Astrocyte (in vitro differentiated cells and primary cell): ENCODE results near the gene LYSMD3. TPM values are rescaled to one million over a fixed set of nuclear protein-coding genes. Genes with fewer than 3 reads are reported as not detected.

ENCODE experiments used
- DNase-seq: peaks from one replicate; pipeline ENCODE4 v3.0.0-alpha.2; 2010; ENCODE audit warnings: low read depth
- FAIRE-seq: peaks from 2 replicates; lab custom pipeline; 2011; peaks lifted over from hg19 to GRCh38; lab: Jason Lieb, UNC
- H2AFZ ChIP-seq: 2 replicates; pipeline ENCODE4 v1.6.0; 2012; ENCODE audit warnings: low read depth, low read length, inconsistent platforms
- H3K27ac ChIP-seq: 2 replicates; pipeline ENCODE4 v1.5.1; 2011; ENCODE audit warnings: low read depth, low read length, inconsistent platforms
- H3K27me3 ChIP-seq: 2 replicates; pipeline ENCODE4 v1.6.0; 2011; ENCODE audit warnings: low read length, inconsistent platforms; ENCODE audit not compliant: insufficient read depth
- H3K36me3 ChIP-seq: 2 replicates; pipeline ENCODE4 v1.5.1; 2011; ENCODE audit warnings: low read length, inconsistent platforms; ENCODE audit not compliant: insufficient read depth
- H3K4me1 ChIP-seq: 2 replicates; pipeline ENCODE4 v1.5.1; 2011; ENCODE audit warnings: low read length, inconsistent platforms; ENCODE audit not compliant: insufficient read depth
- H3K4me2 ChIP-seq: 2 replicates; pipeline ENCODE4 v1.6.0; 2012; ENCODE audit warnings: low read length, inconsistent platforms
- H3K4me3 ChIP-seq: 2 replicates; pipeline ENCODE4 v1.5.1; 2011; ENCODE audit warnings: low read depth, mild to moderate bottlenecking, low read length, inconsistent platforms; ENCODE audit not compliant: insufficient read depth
- H3K79me2 ChIP-seq: 2 replicates; pipeline ENCODE4 v1.6.0; 2012; ENCODE audit warnings: mild to moderate bottlenecking, low read length, inconsistent platforms; ENCODE audit not compliant: insufficient read depth
- H3K9ac ChIP-seq: 2 replicates; pipeline ENCODE4 v1.6.0; 2012; ENCODE audit warnings: mild to moderate bottlenecking, low read length, inconsistent platforms
- H3K9me3 ChIP-seq: 2 replicates; pipeline ENCODE4 v1.5.1; 2012; ENCODE audit warnings: low read depth, mild to moderate bottlenecking, low read length, inconsistent platforms; ENCODE audit not compliant: insufficient read depth
- H4K20me1 ChIP-seq: 2 replicates; pipeline ENCODE4 v1.6.0; 2012; ENCODE audit warnings: low read length, inconsistent platforms; ENCODE audit not compliant: insufficient read depth
- H3K27ac Mint-ChIP-seq: one replicate; pipeline ENCODE4 v1.8.0; 2021; ENCODE audit warnings: mild to moderate bottlenecking, mixed read lengths; ENCODE audit not compliant: unreplicated experiment
- H3K27me3 Mint-ChIP-seq: one replicate; pipeline ENCODE4 v1.8.0; 2021; ENCODE audit warnings: low read depth, mixed read lengths; ENCODE audit not compliant: unreplicated experiment
- H3K36me3 Mint-ChIP-seq: one replicate; pipeline ENCODE4 v1.8.0; 2021; ENCODE audit warnings: low read depth, mixed read lengths; ENCODE audit not compliant: unreplicated experiment
- H3K4me1 Mint-ChIP-seq: one replicate; pipeline ENCODE4 v1.8.0; 2021; ENCODE audit warnings: low read depth, mixed read lengths; ENCODE audit not compliant: unreplicated experiment
- H3K4me3 Mint-ChIP-seq: one replicate; pipeline ENCODE4 v1.8.0; 2021; ENCODE audit warnings: mild to moderate bottlenecking, moderate library complexity, mixed read lengths; ENCODE audit not compliant: unreplicated experiment
- H3K9me3 Mint-ChIP-seq: one replicate; pipeline ENCODE4 v1.8.0; 2021; ENCODE audit warnings: mild to moderate bottlenecking, mixed read lengths; ENCODE audit not compliant: unreplicated experiment
- EZH2 ChIP-seq: IDR thresholded peaks from 2 replicates; pipeline ENCODE4 v1.6.1; 2012; ENCODE audit warnings: mild to moderate bottlenecking, low read length, inconsistent platforms; ENCODE audit not compliant: insufficient read depth
- total RNA-seq: library from RNA; stranded (reverse); gene quantifications from 2 replicates; pipeline ENCODE4 v1.2.1, GENCODE V29; 2021
- TF ChIP-seq, protein P1 (sequence below): IDR thresholded peaks from 2 replicates; pipeline ENCODE4 v1.5.1; 2011; ENCODE audit warnings: low read depth, mild to moderate bottlenecking, inconsistent platforms, low read length, moderate library complexity; ENCODE audit not compliant: insufficient read depth

LYSMD3 gene
- total RNA-seq, 1 donor from 2014 or later = 26.9 TPM

DNA sequence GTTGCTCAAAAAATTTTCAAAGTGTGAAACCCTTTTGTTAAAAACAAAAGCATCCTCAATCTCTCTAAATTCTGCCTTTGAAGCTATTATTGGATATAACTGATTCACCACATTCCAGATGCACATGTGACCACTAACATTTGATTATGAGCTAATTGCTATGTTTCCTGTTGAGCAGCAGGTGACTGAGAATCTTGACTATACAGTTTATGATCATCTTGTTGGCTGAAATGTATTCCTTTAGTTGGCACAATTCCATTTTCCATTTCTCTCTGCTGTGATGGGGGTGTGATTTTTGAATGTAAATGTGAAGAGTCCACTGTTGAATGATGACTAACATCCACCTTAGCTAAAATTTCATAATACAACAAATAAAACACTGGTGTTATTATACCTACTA, 10.7 kb downstream of the LYSMD3 start:
- Mint-ChIP-seq H3K4me3 (peak overlapping the region; percentile 4), H3K27ac (peak overlapping the region; percentile 8), H3K4me1 (peaks cover 10% of the 10 kb centered on the region), H3K9me3 (no peaks in the 10 kb centered on the region), H3K27me3 (no peaks in the 10 kb centered on the region), H3K36me3 (peaks cover 16% of the 10 kb centered on the region)
- H3K4me3 ChIP-seq = no peak overlapping the region
- no peaks in the 10 kb centered on the region for H3K9me3 ChIP-seq
- no peak overlapping the region for H3K9ac ChIP-seq
- FAIRE-seq = no peak
- no peaks in the 10 kb centered on the region for H3K27me3 ChIP-seq
- H3K36me3 ChIP-seq = peaks cover 22% of the 10 kb centered on the region
- peak overlapping the region; percentile 13 for H3K4me2 ChIP-seq
- no peak for TF ChIP-seq EZH2
- TF ChIP-seq, protein P1, sequence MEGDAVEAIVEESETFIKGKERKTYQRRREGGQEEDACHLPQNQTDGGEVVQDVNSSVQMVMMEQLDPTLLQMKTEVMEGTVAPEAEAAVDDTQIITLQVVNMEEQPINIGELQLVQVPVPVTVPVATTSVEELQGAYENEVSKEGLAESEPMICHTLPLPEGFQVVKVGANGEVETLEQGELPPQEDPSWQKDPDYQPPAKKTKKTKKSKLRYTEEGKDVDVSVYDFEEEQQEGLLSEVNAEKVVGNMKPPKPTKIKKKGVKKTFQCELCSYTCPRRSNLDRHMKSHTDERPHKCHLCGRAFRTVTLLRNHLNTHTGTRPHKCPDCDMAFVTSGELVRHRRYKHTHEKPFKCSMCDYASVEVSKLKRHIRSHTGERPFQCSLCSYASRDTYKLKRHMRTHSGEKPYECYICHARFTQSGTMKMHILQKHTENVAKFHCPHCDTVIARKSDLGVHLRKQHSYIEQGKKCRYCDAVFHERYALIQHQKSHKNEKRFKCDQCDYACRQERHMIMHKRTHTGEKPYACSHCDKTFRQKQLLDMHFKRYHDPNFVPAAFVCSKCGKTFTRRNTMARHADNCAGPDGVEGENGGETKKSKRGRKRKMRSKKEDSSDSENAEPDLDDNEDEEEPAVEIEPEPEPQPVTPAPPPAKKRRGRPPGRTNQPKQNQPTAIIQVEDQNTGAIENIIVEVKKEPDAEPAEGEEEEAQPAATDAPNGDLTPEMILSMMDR = no peak
- H2AFZ ChIP-seq = no peak overlapping the region
- peaks cover 4% of the 10 kb centered on the region for H3K4me1 ChIP-seq
- peak; percentile 69 for DNase-seq
- peak overlapping the region; percentile 14 for H3K27ac ChIP-seq
- H3K79me2 ChIP-seq = no peaks in the 10 kb centered on the region
- H4K20me1 ChIP-seq = peaks cover 14% of the 10 kb centered on the region

DNA sequence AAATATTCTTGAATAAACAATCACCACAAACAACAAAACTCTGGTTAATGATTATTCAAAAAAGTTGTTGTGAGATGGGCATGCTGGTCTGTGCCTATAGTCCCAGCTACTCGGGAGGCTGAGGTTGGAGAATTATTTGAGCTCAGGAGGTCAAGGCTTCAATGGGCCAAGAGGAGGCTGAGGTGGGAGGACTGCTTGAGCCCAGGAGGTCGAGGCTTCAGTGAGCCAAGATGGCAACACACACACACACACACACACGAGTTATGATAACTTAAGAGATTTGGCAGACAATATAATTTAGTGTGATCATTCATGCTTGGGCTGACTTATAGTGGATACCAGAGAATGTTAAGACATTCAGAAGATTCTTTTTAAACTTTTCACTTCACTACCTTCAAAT, 14.9 kb downstream of the LYSMD3 start:
- Histone ChIP-seq H2AFZ (no peak overlapping the region), H3K4me2 (no peak overlapping the region), H3K27me3 (no peaks in the 10 kb centered on the region), H4K20me1 (peaks cover 7% of the 10 kb centered on the region), H3K4me3 (no peak overlapping the region), H3K27ac (no peak overlapping the region), H3K79me2 (no peaks in the 10 kb centered on the region), H3K36me3 (peaks cover 9% of the 10 kb centered on the region), H3K4me1 (peaks cover 4% of the 10 kb centered on the region), H3K9ac (no peak overlapping the region), H3K9me3 (no peaks in the 10 kb centered on the region)
- no peak for FAIRE-seq
- no peak for DNase-seq
- Mint-ChIP-seq H3K27ac (no peak overlapping the region), H3K9me3 (no peaks in the 10 kb centered on the region), H3K27me3 (no peaks in the 10 kb centered on the region), H3K4me3 (no peak overlapping the region), H3K4me1 (peaks cover 10% of the 10 kb centered on the region), H3K36me3 (peaks cover 11% of the 10 kb centered on the region)
- TF ChIP-seq, protein P1 = no peak
- no peak for TF ChIP-seq EZH2

DNA sequence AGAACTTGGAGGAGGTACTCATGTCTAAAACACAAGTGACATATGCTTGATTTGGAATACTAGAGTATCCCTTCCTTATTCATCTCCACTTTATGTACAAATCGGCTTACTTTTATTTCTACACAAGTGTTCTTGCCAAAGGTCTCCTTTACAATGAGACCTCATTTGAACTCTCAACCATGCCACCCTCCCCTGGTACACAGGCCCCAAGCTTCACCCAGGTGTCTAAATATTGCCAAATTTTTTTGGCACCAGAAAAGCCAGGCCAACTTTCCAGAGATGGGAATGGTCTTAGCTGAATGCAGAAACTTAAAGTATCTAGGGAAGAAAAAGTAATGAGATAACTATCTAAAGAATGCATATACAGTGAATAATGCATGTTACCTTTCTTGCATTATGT, 18.9 kb downstream of the LYSMD3 start:
- no peak overlapping the region for H3K4me3 ChIP-seq
- H3K4me1 ChIP-seq = no peaks in the 10 kb centered on the region
- H4K20me1 ChIP-seq = no peaks in the 10 kb centered on the region
- no peaks in the 10 kb centered on the region for H3K36me3 ChIP-seq
- no peaks in the 10 kb centered on the region for H3K79me2 ChIP-seq
- H3K27ac ChIP-seq = no peak overlapping the region
- Mint-ChIP-seq H3K27me3 (no peaks in the 10 kb centered on the region), H3K9me3 (no peaks in the 10 kb centered on the region), H3K36me3 (peaks cover 3% of the 10 kb centered on the region), H3K4me3 (no peak overlapping the region), H3K27ac (no peak overlapping the region), H3K4me1 (no peaks in the 10 kb centered on the region)
- H3K27me3 ChIP-seq = no peaks in the 10 kb centered on the region
- H3K4me2 ChIP-seq = no peak overlapping the region
- H2AFZ ChIP-seq = no peak overlapping the region
- no peak overlapping the region for H3K9ac ChIP-seq
- TF ChIP-seq EZH2 = no peak
- TF ChIP-seq, protein P1 = no peak
- H3K9me3 ChIP-seq = no peaks in the 10 kb centered on the region
- DNase-seq = no peak
- no peak for FAIRE-seq
